ENCODE measurements around the gene PKHD1.

Gene PKHD1

GRCh38 chr6:52010806-52011205, 76.6 kb downstream of the PKHD1 start:
- no peak for TF ChIP-seq USF1 (IDR thresholded peaks at IDR 0.05)
- TF ChIP-seq, protein P1, sequence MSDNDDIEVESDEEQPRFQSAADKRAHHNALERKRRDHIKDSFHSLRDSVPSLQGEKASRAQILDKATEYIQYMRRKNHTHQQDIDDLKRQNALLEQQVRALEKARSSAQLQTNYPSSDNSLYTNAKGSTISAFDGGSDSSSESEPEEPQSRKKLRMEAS (IDR thresholded peaks at IDR 0.05) = no peak
- no peak for TF ChIP-seq CEBPB (IDR thresholded peaks at IDR 0.05)
- no peak for TF ChIP-seq YY1 (IDR thresholded peaks at IDR 0.05; ENCODE audit: low read depth)
- no peak for TF ChIP-seq CREB1 (IDR thresholded peaks at IDR 0.05; ENCODE audit: low read depth)
- TF ChIP-seq, protein P2, sequence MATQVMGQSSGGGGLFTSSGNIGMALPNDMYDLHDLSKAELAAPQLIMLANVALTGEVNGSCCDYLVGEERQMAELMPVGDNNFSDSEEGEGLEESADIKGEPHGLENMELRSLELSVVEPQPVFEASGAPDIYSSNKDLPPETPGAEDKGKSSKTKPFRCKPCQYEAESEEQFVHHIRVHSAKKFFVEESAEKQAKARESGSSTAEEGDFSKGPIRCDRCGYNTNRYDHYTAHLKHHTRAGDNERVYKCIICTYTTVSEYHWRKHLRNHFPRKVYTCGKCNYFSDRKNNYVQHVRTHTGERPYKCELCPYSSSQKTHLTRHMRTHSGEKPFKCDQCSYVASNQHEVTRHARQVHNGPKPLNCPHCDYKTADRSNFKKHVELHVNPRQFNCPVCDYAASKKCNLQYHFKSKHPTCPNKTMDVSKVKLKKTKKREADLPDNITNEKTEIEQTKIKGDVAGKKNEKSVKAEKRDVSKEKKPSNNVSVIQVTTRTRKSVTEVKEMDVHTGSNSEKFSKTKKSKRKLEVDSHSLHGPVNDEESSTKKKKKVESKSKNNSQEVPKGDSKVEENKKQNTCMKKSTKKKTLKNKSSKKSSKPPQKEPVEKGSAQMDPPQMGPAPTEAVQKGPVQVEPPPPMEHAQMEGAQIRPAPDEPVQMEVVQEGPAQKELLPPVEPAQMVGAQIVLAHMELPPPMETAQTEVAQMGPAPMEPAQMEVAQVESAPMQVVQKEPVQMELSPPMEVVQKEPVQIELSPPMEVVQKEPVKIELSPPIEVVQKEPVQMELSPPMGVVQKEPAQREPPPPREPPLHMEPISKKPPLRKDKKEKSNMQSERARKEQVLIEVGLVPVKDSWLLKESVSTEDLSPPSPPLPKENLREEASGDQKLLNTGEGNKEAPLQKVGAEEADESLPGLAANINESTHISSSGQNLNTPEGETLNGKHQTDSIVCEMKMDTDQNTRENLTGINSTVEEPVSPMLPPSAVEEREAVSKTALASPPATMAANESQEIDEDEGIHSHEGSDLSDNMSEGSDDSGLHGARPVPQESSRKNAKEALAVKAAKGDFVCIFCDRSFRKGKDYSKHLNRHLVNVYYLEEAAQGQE (IDR thresholded peaks at IDR 0.05; ENCODE audit: low read depth) = no peak
- no peak for TF ChIP-seq NFIC (IDR thresholded peaks at IDR 0.05)
- TF ChIP-seq TEAD4 (IDR thresholded peaks at IDR 0.05) = no peak
- TF ChIP-seq FOXM1 (IDR thresholded peaks at IDR 0.05; ENCODE audit: borderline replicate concordance, low read depth) = no peak
- no peak for TF ChIP-seq ZBTB7A (IDR thresholded peaks at IDR 0.05; ENCODE audit: low read depth)
- no peak for TF ChIP-seq TAF1 (IDR thresholded peaks at IDR 0.05; ENCODE audit: low read depth)
- TF ChIP-seq RAD21 (IDR thresholded peaks at IDR 0.05; ENCODE audit: low read depth) = no peak
- no peak for TF ChIP-seq TCF12 (IDR thresholded peaks at IDR 0.05; ENCODE audit: low read depth)
- TF ChIP-seq EP300 (IDR thresholded peaks at IDR 0.05; ENCODE audit: borderline replicate concordance) = no peak

DNA sequence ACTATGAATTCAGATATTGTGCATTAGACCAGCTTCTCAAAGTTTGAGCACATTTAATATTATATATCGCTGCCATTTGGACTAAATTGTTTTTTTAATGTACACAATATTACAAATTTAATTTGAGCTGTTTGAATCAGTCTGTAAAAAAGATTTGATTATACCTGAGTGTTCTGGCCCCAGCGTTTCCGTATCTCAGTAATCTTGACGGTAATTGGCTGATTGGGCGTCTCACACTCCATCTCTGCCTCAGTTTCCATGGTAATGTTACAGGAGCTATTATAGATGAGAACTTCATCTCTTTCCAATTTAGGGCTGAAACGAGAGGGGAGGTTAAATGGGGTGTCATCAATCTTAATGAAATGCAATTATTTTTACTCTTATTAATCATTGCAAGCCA, 77.3 kb downstream of the PKHD1 start:
- TF ChIP-seq USF1 (IDR thresholded peaks at IDR 0.05) = no peak
- TF ChIP-seq RAD21 (IDR thresholded peaks at IDR 0.05; ENCODE audit: low read depth) = no peak
- TF ChIP-seq YY1 (IDR thresholded peaks at IDR 0.05; ENCODE audit: low read depth) = no peak
- TF ChIP-seq TEAD4 (IDR thresholded peaks at IDR 0.05) = no peak
- TF ChIP-seq CEBPB (IDR thresholded peaks at IDR 0.05) = no peak
- TF ChIP-seq, protein P2 (IDR thresholded peaks at IDR 0.05; ENCODE audit: low read depth) = no peak
- TF ChIP-seq CREB1 (IDR thresholded peaks at IDR 0.05; ENCODE audit: low read depth) = no peak
- no peak for TF ChIP-seq EP300 (IDR thresholded peaks at IDR 0.05; ENCODE audit: borderline replicate concordance)
- TF ChIP-seq TCF12 (IDR thresholded peaks at IDR 0.05; ENCODE audit: low read depth) = no peak
- TF ChIP-seq TAF1 (IDR thresholded peaks at IDR 0.05; ENCODE audit: low read depth) = no peak
- TF ChIP-seq ZBTB7A (IDR thresholded peaks at IDR 0.05; ENCODE audit: low read depth) = no peak
- TF ChIP-seq NFIC (IDR thresholded peaks at IDR 0.05) = no peak

GRCh38 chr6:52009466-52010140, 77.8 kb downstream of the PKHD1 start:
- TF ChIP-seq YY1 (IDR thresholded peaks at IDR 0.05; ENCODE audit: low read depth) (no peak), FOXM1 (IDR thresholded peaks at IDR 0.05; ENCODE audit: borderline replicate concordance, low read depth) (no peak), USF1 (IDR thresholded peaks at IDR 0.05) (no peak), TEAD4 (IDR thresholded peaks at IDR 0.05) (no peak), NFIC (IDR thresholded peaks at IDR 0.05) (no peak)

DNA sequence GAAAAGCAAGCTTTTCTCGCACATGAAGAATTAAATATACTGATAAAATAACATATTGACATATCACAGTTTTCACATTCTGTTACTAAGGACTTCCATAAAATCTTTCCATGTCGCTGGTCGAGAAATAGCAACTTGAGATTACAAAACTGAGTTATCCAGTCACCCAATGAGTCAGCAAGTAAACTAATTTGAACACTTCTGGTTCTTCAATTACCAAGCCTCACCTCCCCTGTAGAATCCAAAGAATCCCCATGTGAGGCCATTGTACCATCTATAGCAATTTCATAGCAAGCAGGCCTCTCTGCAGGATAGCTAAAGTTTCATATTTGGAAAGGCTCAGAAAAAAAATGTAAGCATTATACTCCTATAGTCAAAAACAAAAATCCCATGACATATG, 87.3 kb downstream of the PKHD1 start:
- no peak for TF ChIP-seq EP300 (IDR thresholded peaks at IDR 0.05; ENCODE audit: borderline replicate concordance)
- TF ChIP-seq NFIC (IDR thresholded peaks at IDR 0.05) = no peak
- TF ChIP-seq, protein P1 (IDR thresholded peaks at IDR 0.05) = no peak
- TF ChIP-seq FOXM1 (IDR thresholded peaks at IDR 0.05; ENCODE audit: borderline replicate concordance, low read depth) = no peak
- no peak for TF ChIP-seq USF1 (IDR thresholded peaks at IDR 0.05)
- TF ChIP-seq RAD21 (IDR thresholded peaks at IDR 0.05; ENCODE audit: low read depth) = no peak

DNA sequence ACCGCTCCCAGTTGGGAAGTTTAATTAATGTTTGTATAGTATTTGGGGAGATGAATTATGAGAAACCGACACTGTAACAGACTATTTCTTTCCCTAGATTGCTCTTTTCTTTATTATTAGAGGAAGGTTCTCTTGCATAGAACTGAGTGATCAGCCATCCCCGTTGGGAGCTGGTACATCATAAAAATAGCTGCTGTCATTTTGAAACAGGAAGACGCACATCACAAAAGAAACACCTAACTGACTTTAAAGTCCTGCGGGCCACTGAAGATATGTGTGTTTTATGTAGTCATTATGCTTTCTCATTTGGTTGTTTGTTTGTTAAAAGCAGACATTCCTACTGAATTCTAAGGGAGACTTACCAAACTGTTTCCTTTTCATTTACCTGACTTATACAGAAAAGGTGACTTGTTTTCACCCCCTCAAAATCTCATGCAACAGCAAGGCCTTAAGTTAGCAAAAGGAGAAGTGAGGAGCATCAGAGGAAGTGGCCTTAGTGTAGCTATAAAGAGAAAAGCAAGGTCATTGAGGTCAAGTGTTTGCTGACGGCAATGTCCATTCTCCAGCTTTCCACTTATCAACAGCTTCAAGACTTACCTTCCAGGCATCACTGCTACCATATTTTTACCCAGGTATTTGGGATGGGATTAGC, 91.0 kb downstream of the PKHD1 start:
- no peak for TF ChIP-seq RAD21 (IDR thresholded peaks at IDR 0.05; ENCODE audit: low read depth)
- no peak for TF ChIP-seq TEAD4 (IDR thresholded peaks at IDR 0.05)
- no peak for TF ChIP-seq CEBPB (IDR thresholded peaks at IDR 0.05)
- no peak for TF ChIP-seq TCF12 (IDR thresholded peaks at IDR 0.05; ENCODE audit: low read depth)
- TF ChIP-seq EGR1 (IDR thresholded peaks at IDR 0.05) = no peak

Measured in Ishikawa (cell line).